ENCODE data around the gene CABLES2.
A peak's percentile ranks its signal among the peaks of the same experiment; 100 is the strongest.
"Not testable (repeated sequence)": the region's sequence is repeated elsewhere in the genome, so short reads cannot be mapped to it uniquely, and the experiment has no call there.

The CABLES2 gene

GRCh38 chr20:62388839-62389600 is 18.1 kb downstream of the CABLES2 start:
- peak; percentile 53 for DNase-seq (ENCODE audit: low spot score)

GRCh38 chr20:62387933-62388635 is 19.0 kb downstream of the CABLES2 start:
- DNase-seq (ENCODE audit: low spot score), result no peak

GRCh38 chr20:62387219-62387913 is 19.7 kb downstream of the CABLES2 start:
- DNase-seq (ENCODE audit: low spot score), result no peak

GRCh38 chr20:62386383-62387218 is 20.5 kb downstream of the CABLES2 start, which contains the start of gene RPS21:
Gene RPS21 (plus strand): TSS chr20:62387103. CDS start chr20:62387339, 236 bp downstream.
- DNase-seq (ENCODE audit: low spot score), result peak; percentile 94

GRCh38 chr20:62382306-62383198 is 24.5 kb downstream of the CABLES2 start:
- peak; percentile 89 for DNase-seq (ENCODE audit: low spot score)

- no peak for DNase-seq (ENCODE audit: low spot score)
These were observed 25.2 kb downstream of the CABLES2 start for GRCh38 chr20:62381842-62382241.

- no peak for DNase-seq (ENCODE audit: low spot score)
These were observed 25.8 kb downstream of the CABLES2 start for GRCh38 chr20:62381202-62381797.

- DNase-seq (ENCODE audit: low spot score), result no peak
These were observed 28.9 kb downstream of the CABLES2 start for GRCh38 chr20:62378215-62378614.

- DNase-seq (ENCODE audit: low spot score), result no peak
These were observed 29.4 kb downstream of the CABLES2 start for GRCh38 chr20:62377615-62378178.

GRCh38 chr20:62377064-62377461 is 30.0 kb downstream of the CABLES2 start:
- DNase-seq (ENCODE audit: low spot score), result no peak

GRCh38 chr20:62376112-62377063 is 30.7 kb downstream of the CABLES2 start:
- no peak for DNase-seq (ENCODE audit: low spot score)

GRCh38 chr20:62374331-62375152 is 32.5 kb downstream of the CABLES2 start:
- no peak for DNase-seq (ENCODE audit: low spot score)

GRCh38 chr20:62373631-62374179 is 33.4 kb downstream of the CABLES2 start:
- DNase-seq (ENCODE audit: low spot score), result not testable (repeated sequence)

- DNase-seq (ENCODE audit: low spot score), result no peak
These were observed 34.8 kb downstream of the CABLES2 start for GRCh38 chr20:62372042-62372993.

- DNase-seq (ENCODE audit: low spot score), result no peak
These were observed 35.5 kb downstream of the CABLES2 start for GRCh38 chr20:62371588-62372041.

Measured in NAMALWA (cell line).